GM18511 (cell line): Measurements from ENCODE around the gene FTO.

Experiments
- ATAC-seq: cut with Tn5 transposase; IDR thresholded peaks from one replicate; pipeline ENCODE4 v1.9.1; 2021; ENCODE audit warnings: mild to moderate bottlenecking, moderate library complexity; ENCODE audit not compliant: unreplicated experiment

FTO gene

DNA sequence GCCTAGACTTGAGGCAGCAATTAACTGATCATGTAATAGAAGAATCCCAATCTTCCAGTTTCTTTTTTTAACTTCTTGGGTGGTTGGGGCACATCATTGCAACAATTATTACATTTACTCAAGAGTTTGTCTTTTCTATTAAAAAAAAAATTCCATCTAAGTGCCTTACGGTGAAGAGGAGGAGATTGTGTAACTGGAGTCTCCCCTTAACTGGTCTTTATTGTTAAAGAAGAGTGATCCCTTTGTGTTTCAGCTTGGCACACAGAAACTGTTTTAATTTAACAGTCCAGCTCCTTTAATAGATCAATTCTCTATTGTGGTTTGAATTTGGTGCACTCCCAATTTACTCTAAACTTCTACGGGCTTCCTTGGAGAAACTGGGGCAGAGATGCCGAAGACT, 75.2 kb downstream of the FTO start:
- no peak for ATAC-seq

- no peak for ATAC-seq
These were observed 76.1 kb downstream of the FTO start for GRCh38 chr16:53780051-53780450.

GRCh38 chr16:53781023-53781605, 77.2 kb downstream of the FTO start:
- ATAC-seq: no peak

GRCh38 chr16:53782148-53782547, 78.2 kb downstream of the FTO start:
- ATAC-seq: no peak

GRCh38 chr16:53784291-53784690, 80.3 kb downstream of the FTO start:
- ATAC-seq: no peak

DNA sequence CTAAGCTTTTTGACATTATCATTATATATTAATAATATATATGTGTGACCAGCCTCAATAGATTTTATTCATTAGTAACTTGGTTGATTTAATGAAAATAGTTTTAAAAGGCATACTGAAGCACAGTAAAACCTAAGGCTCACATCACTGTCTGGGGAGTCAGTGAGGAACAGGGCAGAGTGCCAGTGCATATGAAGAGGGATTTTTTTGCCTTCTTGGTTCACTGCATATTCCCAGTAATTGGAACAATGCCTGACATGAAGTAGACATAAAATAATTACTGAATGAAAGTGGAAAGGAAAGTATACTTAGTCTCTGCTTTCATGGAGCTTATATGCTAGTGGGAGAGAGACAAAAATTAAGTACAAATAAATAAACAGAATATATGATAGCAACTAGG, 81.1 kb downstream of the FTO start:
- ATAC-seq: no peak

GRCh38 chr16:53785916-53786315, 82.0 kb downstream of the FTO start:
- no peak for ATAC-seq

DNA sequence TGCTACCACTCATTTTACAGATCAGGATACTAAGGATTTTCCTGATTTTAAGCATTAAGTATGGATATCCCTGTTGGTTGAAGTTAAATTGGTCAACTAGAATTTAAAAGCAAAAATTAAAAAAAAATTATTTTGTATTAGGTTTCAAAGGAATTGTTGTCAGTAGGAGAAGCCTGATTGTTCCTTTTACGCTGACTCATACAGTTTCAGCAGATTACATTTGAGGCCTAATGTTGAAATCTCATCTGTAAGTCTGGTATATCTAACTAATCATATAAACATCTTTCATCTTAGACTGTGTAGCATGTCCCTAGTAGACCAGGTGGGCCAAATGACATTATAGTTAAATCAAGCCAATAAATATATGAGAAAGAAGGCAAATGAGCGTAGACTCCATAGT, 83.5 kb downstream of the FTO start:
- ATAC-seq: no peak

GRCh38 chr16:53789137-53789536, 85.2 kb downstream of the FTO start:
- ATAC-seq: no peak

- ATAC-seq: no peak
These were observed 88.4 kb downstream of the FTO start for GRCh38 chr16:53792161-53792951.

- ATAC-seq: no peak
These were observed 99.5 kb downstream of the FTO start for GRCh38 chr16:53803451-53803850.

DNA sequence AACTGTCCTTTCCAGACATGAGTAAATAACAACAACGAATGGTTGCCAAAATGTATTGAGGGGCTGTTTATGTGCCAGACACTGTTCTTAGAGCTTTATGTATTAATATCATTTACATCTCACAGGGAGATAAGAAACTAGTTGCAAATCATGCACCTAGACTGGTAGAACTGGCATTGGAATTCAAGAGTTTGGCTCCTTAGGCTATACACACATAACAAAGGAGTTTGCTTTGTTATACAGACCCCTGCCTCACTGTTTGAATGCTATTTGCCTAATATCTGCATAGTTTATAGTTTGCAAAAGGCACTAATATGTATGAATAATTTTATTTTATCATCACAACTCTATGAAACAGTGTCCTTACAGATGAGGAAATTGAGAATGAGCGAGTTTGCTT, 100.0 kb downstream of the FTO start:
- ATAC-seq: no peak

DNA sequence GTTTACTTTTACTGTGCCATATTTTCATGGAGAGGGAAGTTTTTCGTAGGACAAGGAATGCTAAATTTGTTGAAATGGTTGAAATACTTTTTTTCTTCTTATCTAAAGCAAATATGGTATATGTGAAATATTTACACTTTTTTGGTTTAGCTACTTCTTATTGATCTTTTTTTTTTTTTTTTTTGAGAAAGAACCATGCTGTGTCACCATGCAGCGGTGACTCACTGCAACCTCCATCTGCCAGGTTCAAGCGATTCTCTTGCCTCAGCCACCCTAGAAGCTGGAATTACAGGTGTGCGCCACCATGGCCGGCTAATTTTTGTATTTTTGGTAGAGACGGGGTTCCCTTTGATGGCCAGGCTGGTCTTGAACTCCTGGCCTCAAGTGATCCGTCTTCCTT, 100.5 kb downstream of the FTO start:
- ATAC-seq: no peak

DNA sequence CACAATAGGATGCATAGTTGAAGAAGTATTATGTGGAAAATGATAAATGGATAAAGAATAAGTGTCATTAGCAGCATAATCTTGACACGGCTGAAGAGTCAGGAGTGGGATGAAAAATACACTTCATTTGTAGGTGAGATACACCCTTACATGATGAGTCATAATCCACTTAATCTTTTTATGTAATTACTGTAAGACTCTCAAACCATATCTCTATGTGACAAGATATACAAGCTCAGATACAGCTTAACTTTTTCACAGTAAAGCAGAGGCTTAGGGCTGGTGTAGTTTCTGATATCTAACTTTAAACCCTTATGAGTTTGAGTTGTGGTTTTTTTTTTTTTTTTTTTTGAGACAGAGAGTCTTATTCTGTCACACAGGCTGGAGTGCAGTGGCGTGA, 101.2 kb downstream of the FTO start:
- ATAC-seq: no peak

DNA sequence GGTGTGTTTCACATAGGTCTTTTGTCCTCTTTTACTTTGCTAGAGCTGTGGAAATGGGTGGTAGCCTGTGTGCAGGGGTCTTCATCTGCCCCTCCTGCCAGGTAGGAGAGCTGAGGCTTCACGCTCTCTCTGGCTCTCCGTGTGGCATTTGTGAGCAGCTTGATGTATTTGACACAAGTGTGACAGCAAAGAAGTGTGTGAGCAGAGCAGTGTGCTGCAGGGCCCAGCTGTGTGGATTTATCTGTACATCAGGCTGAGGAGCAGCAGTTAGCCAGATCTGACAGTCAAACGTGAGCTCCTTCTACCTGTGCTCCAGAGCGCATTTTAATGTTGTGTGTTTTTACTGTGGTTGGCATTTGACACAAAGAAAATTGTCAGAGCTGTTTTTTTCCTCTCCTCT, 101.8 kb downstream of the FTO start:
- ATAC-seq: no peak

- no peak for ATAC-seq
These were observed 105.4 kb downstream of the FTO start for GRCh38 chr16:53809088-53809932.

GRCh38 chr16:53812914-53813313, 109.0 kb downstream of the FTO start:
- ATAC-seq: no peak

DNA sequence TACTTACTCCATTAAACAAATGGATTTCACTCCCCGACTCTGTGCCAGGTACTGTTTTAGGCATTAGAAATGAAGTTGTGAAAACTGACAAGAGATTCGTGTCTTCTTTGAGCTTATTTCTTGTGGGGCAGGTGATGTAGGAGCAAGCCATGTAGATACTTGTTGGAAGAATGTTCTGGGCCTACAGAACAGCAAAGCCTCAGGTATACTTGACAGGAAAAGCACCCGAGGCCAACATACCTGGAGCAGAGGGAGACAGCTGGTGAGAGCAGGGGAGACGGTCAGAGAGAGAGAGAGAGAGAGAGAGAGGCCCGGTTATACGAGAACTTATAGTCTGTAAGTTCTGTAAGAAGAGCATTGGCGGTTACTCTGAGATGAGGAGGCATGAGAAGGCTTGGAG, 110.8 kb downstream of the FTO start:
- ATAC-seq: no peak

- no peak for ATAC-seq
These were observed 112.4 kb downstream of the FTO start for GRCh38 chr16:53816211-53816836.

DNA sequence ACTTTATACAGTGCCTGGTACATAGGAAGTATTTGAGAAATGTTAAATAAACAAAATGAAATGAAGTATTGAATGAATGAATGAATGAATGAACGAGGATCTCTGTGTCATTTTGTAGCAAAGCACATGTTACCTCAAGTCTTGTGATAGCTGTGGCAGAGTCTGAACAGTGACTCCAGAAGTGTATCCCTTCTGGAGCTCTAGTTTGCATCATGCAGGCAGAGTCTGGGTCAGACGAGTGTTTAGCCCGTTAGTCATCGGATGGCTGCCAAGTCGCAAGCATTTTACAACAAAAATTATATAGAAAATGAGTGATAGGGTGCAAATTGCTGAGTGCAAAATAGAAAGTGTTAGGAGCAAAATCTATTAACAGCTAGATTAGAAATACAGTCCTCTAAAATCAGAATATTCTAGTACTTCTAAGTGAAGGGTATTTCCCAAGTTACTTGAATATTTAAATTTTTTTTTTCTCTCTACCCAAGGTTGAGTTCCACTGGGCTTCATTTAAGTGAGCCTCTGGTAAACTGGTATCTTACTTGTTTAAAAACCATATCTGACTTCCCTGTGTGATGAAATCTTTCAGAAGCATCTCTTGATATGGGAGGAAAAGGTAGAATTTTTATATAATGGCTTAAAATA, 113.3 kb downstream of the FTO start:
- no peak for ATAC-seq
